Tibial artery (tissue), 4 donors: ENCODE measurements around the gene MRPS31.

Source experiments
- DNase-seq, 2 donors: peaks; one replicate each; pipeline ENCODE4 v3.0.0-alpha.2; 2019
- H3K27ac ChIP-seq, 2 donors: fragments of 200-600 bp; sonication (generic) in 1 of 2; 1 replicate in 1 of 2; 2 replicates in 1 of 2; pipeline ENCODE4 v1.5.1; 2018 to 2019; ENCODE audit warnings: mild to moderate bottlenecking in 1 of 2
- H3K27me3 ChIP-seq, 2 donors: fragments of 200-600 bp; sonication (generic) in 1 of 2; one replicate each; pipeline versions ENCODE4 v1.5.1 to v1.6.0; 2016 to 2019
- H3K36me3 ChIP-seq, 3 donors: fragments of 200-600 bp; sonication (generic) in 2 of 3; one replicate each; pipeline ENCODE4 v1.5.1; 2016 to 2019; ENCODE audit warnings: mild to moderate bottlenecking in 2 of 3
- H3K4me1 ChIP-seq, 4 donors: fragments of 200-600 bp; sonication (generic) in 2 of 4; 1 replicate in 3 of 4; 2 replicates in 1 of 4; pipeline ENCODE4 v1.5.1; 2016 to 2019
- H3K4me3 ChIP-seq, 2 donors: fragments of 200-600 bp; sonication (generic) in 1 of 2; 1 replicate in 1 of 2; 2 replicates in 1 of 2; pipeline ENCODE4 v1.5.1; 2018 to 2019; ENCODE audit warnings: mild to moderate bottlenecking in 2 of 2
- H3K9me3 ChIP-seq, 3 donors: fragments of 200-600 bp; sonication (generic) in 1 of 3; one replicate each; pipeline ENCODE4 v1.5.1; 2016 to 2019
- intact Hi-C: fragments of 100-400 bp; cut with DNase I; formaldehyde crosslinking; loops from one replicate; pipeline ENCODE4 v1.15.0; 2023; ENCODE audit warnings: low total_unique reads
- TF ChIP-seq, protein P1 (sequence below), 2 experiments: fragments of 200-600 bp in 1 of 2; fragments of 450-650 bp in 1 of 2; IDR thresholded peaks; one replicate each; pipeline ENCODE4 v1.5.1; 2017 to 2019; ENCODE audit warnings: antibody characterized with exemption in 2 of 2, mild to moderate bottlenecking in 1 of 2, moderate library complexity in 1 of 2

The MRPS31 gene

DNA sequence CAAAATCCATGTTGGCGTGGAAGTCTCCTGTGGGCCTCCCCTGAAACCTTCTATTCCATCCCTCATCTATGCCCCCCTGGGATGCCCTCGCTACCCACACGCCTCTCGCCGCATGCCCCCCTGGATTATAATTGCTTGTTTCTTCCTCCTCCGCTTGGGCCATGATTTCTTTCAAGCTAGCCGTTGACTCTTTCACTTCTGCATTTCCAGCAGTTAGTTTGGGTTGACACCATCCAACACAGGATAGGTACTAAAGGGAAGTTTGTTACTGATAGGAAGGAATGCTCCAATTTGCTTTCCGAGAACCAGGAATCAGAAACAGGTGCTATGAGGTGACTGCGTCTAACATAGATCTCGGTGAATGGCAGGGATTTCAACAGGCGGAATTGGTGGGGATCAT is 10.7 kb upstream of the MRPS31 start:
- TF ChIP-seq, protein P1, sequence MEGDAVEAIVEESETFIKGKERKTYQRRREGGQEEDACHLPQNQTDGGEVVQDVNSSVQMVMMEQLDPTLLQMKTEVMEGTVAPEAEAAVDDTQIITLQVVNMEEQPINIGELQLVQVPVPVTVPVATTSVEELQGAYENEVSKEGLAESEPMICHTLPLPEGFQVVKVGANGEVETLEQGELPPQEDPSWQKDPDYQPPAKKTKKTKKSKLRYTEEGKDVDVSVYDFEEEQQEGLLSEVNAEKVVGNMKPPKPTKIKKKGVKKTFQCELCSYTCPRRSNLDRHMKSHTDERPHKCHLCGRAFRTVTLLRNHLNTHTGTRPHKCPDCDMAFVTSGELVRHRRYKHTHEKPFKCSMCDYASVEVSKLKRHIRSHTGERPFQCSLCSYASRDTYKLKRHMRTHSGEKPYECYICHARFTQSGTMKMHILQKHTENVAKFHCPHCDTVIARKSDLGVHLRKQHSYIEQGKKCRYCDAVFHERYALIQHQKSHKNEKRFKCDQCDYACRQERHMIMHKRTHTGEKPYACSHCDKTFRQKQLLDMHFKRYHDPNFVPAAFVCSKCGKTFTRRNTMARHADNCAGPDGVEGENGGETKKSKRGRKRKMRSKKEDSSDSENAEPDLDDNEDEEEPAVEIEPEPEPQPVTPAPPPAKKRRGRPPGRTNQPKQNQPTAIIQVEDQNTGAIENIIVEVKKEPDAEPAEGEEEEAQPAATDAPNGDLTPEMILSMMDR (IDR thresholded peaks at IDR 0.05): no peak
- DNase-seq: no peak
- H3K9me3 ChIP-seq: no peaks in the 10 kb centered on the region
- intact Hi-C loops: loop anchor here (10.0 kb wide), 1 partner anchor 143 kb away; no protein-coding TSS in a partner anchor
- peaks cover 0 to 8% (median 2%) of the 10 kb centered on the region in 4 donors for H3K4me1 ChIP-seq
- no peaks in the 10 kb centered on the region for H3K27me3 ChIP-seq
- no peak overlapping the region for H3K4me3 ChIP-seq
- H3K27ac ChIP-seq: no peak overlapping the region
- H3K36me3 ChIP-seq: no peaks in the 10 kb centered on the region

- no peak overlapping the region for H3K4me3 ChIP-seq
- intact Hi-C loops: loop anchor here (10.0 kb wide), 1 partner anchor 144 kb away; no protein-coding TSS in a partner anchor
- no peaks in the 10 kb centered on the region for H3K9me3 ChIP-seq
- H3K36me3 ChIP-seq: no peaks in the 10 kb centered on the region
- H3K27ac ChIP-seq: no peak overlapping the region
- DNase-seq: no peak
- no peaks in the 10 kb centered on the region for H3K27me3 ChIP-seq
- TF ChIP-seq, protein P1 (IDR thresholded peaks at IDR 0.05): no peak
- peaks cover 0 to 8% (median 2%) of the 10 kb centered on the region in 4 donors for H3K4me1 ChIP-seq
These were observed 9.9 kb upstream of the MRPS31 start for GRCh38 chr13:40780822-40781401.

DNA sequence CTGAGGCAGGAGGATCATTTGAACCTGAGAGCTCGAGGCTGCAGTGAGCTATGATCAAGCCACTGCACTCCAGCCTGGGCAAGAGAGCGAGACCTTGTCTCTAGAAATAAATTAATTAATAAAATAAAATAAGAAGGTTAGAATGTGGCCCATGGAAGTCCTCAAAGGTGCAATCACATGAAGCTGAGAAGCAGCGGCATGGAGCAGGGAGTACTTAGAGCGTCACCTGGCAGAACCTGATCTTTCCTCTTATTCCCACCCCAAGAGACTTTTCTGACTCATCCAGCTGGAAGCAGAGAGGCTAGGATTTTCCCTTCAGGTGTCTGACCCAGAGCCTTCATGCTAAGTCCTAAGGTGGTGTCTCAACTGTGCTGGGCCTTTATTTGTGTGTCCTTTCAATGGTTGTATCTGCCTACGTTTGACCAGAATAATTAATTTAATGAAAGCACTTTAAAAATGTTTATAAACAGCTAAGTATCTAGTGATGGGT is 8.9 kb upstream of the MRPS31 start:
- intact Hi-C loops: loop anchor here (10.0 kb wide), 2 partner anchors 145 to 275 kb away; no protein-coding TSS in a partner anchor
- TF ChIP-seq, protein P1 (IDR thresholded peaks at IDR 0.05): no peak
- Histone ChIP-seq H3K4me1 (peaks cover 0 to 8% (median 2%) of the 10 kb centered on the region in 4 donors), H3K27ac (no peak overlapping the region), H3K9me3 (no peaks in the 10 kb centered on the region), H3K4me3 (no peak overlapping the region), H3K36me3 (no peaks in the 10 kb centered on the region), H3K27me3 (no peaks in the 10 kb centered on the region)
- DNase-seq: no peak

GRCh38 chr13:40779049-40779448 is 8.1 kb upstream of the MRPS31 start:
- no peak overlapping the region for H3K27ac ChIP-seq
- no peaks in the 10 kb centered on the region for H3K9me3 ChIP-seq
- no peaks in the 10 kb centered on the region for H3K27me3 ChIP-seq
- no peaks in the 10 kb centered on the region for H3K36me3 ChIP-seq
- H3K4me1 ChIP-seq: peaks cover 0 to 8% (median 2%) of the 10 kb centered on the region in 4 donors
- intact Hi-C loops: loop anchor here (10.0 kb wide), 1 partner anchor 276 kb away; no protein-coding TSS in a partner anchor
- no peak for DNase-seq
- TF ChIP-seq, protein P1 (IDR thresholded peaks at IDR 0.05): no peak
- H3K4me3 ChIP-seq: no peak overlapping the region

DNA sequence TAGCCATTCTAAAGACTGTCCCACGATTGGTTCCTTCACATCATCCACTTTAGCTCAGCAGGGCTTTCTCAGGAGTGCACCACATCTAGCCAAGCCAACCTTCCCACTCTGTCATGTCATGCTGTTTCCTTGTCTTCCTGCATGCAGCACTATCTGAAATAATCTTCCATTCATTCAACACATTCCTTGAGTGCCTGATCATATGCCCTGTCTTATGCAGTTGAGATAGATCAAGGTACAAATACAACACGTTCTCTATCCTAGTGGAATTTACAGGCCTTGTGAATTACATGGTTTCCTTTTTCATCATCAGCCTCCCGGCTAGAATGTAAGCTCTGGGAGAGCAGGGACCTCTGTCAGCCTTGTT is 6.8 kb upstream of the MRPS31 start:
- Histone ChIP-seq H3K4me3 (no peak overlapping the region), H3K9me3 (no peaks in the 10 kb centered on the region), H3K27me3 (no peaks in the 10 kb centered on the region), H3K27ac (no peak overlapping the region), H3K36me3 (no peaks in the 10 kb centered on the region), H3K4me1 (peaks cover 0 to 8% (median 2%) of the 10 kb centered on the region in 4 donors)
- intact Hi-C loops: loop anchor here (10.0 kb wide), 1 partner anchor 277 kb away; no protein-coding TSS in a partner anchor
- DNase-seq: no peak
- TF ChIP-seq, protein P1 (IDR thresholded peaks at IDR 0.05): no peak
